Astrocyte (in vitro differentiated cells and primary cell): Measurements from ENCODE around the gene SENP1. TPM values are rescaled to one million over a fixed set of nuclear protein-coding genes. Genes with fewer than 3 reads are reported as not detected.

Source experiments
- DNase-seq: peaks from one replicate; pipeline ENCODE4 v3.0.0-alpha.2; 2010; ENCODE audit warnings: low read depth
- FAIRE-seq: peaks from 2 replicates; lab custom pipeline; 2011; peaks lifted over from hg19 to GRCh38; lab: Jason Lieb, UNC
- H2AFZ ChIP-seq: 2 replicates; pipeline ENCODE4 v1.6.0; 2012; ENCODE audit warnings: low read depth, low read length, inconsistent platforms
- H3K27ac ChIP-seq: 2 replicates; pipeline ENCODE4 v1.5.1; 2011; ENCODE audit warnings: low read depth, low read length, inconsistent platforms
- H3K27me3 ChIP-seq: 2 replicates; pipeline ENCODE4 v1.6.0; 2011; ENCODE audit warnings: low read length, inconsistent platforms; ENCODE audit not compliant: insufficient read depth
- H3K36me3 ChIP-seq: 2 replicates; pipeline ENCODE4 v1.5.1; 2011; ENCODE audit warnings: low read length, inconsistent platforms; ENCODE audit not compliant: insufficient read depth
- H3K4me1 ChIP-seq: 2 replicates; pipeline ENCODE4 v1.5.1; 2011; ENCODE audit warnings: low read length, inconsistent platforms; ENCODE audit not compliant: insufficient read depth
- H3K4me2 ChIP-seq: 2 replicates; pipeline ENCODE4 v1.6.0; 2012; ENCODE audit warnings: low read length, inconsistent platforms
- H3K4me3 ChIP-seq: 2 replicates; pipeline ENCODE4 v1.5.1; 2011; ENCODE audit warnings: low read depth, mild to moderate bottlenecking, low read length, inconsistent platforms; ENCODE audit not compliant: insufficient read depth
- H3K79me2 ChIP-seq: 2 replicates; pipeline ENCODE4 v1.6.0; 2012; ENCODE audit warnings: mild to moderate bottlenecking, low read length, inconsistent platforms; ENCODE audit not compliant: insufficient read depth
- H3K9ac ChIP-seq: 2 replicates; pipeline ENCODE4 v1.6.0; 2012; ENCODE audit warnings: mild to moderate bottlenecking, low read length, inconsistent platforms
- H3K9me3 ChIP-seq: 2 replicates; pipeline ENCODE4 v1.5.1; 2012; ENCODE audit warnings: low read depth, mild to moderate bottlenecking, low read length, inconsistent platforms; ENCODE audit not compliant: insufficient read depth
- H4K20me1 ChIP-seq: 2 replicates; pipeline ENCODE4 v1.6.0; 2012; ENCODE audit warnings: low read length, inconsistent platforms; ENCODE audit not compliant: insufficient read depth
- H3K27ac Mint-ChIP-seq: one replicate; pipeline ENCODE4 v1.8.0; 2021; ENCODE audit warnings: mild to moderate bottlenecking, mixed read lengths; ENCODE audit not compliant: unreplicated experiment
- H3K27me3 Mint-ChIP-seq: one replicate; pipeline ENCODE4 v1.8.0; 2021; ENCODE audit warnings: low read depth, mixed read lengths; ENCODE audit not compliant: unreplicated experiment
- H3K36me3 Mint-ChIP-seq: one replicate; pipeline ENCODE4 v1.8.0; 2021; ENCODE audit warnings: low read depth, mixed read lengths; ENCODE audit not compliant: unreplicated experiment
- H3K4me1 Mint-ChIP-seq: one replicate; pipeline ENCODE4 v1.8.0; 2021; ENCODE audit warnings: low read depth, mixed read lengths; ENCODE audit not compliant: unreplicated experiment
- H3K4me3 Mint-ChIP-seq: one replicate; pipeline ENCODE4 v1.8.0; 2021; ENCODE audit warnings: mild to moderate bottlenecking, moderate library complexity, mixed read lengths; ENCODE audit not compliant: unreplicated experiment
- H3K9me3 Mint-ChIP-seq: one replicate; pipeline ENCODE4 v1.8.0; 2021; ENCODE audit warnings: mild to moderate bottlenecking, mixed read lengths; ENCODE audit not compliant: unreplicated experiment
- EZH2 ChIP-seq: IDR thresholded peaks from 2 replicates; pipeline ENCODE4 v1.6.1; 2012; ENCODE audit warnings: mild to moderate bottlenecking, low read length, inconsistent platforms; ENCODE audit not compliant: insufficient read depth
- total RNA-seq: library from RNA; stranded (reverse); gene quantifications from 2 replicates; pipeline ENCODE4 v1.2.1, GENCODE V29; 2021
- TF ChIP-seq, protein P1 (sequence below): IDR thresholded peaks from 2 replicates; pipeline ENCODE4 v1.5.1; 2011; ENCODE audit warnings: low read depth, mild to moderate bottlenecking, inconsistent platforms, low read length, moderate library complexity; ENCODE audit not compliant: insufficient read depth

Gene SENP1
- total RNA-seq, 1 donor from 2014 or later, result 13.6 TPM

DNA sequence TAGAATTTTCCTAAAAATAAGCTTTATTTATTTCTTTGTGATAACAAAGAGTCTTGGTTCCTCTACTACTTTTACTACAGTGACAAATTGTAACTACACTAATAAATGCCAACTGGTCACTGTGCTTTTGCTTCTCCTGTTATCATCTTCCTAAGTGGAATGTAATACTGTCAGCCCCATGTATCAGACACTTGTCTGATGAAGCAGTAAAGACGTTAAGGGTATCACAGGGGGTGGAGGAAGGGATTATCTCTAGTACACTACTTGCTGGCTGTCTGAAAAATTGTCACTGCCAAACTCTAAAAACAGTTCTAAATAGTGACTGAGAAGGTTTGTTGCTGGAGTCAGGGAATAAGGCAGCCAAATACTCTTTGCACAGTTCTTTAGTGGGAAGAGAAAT is 40.1 kb upstream of the SENP1 start:
- Histone ChIP-seq H3K79me2 (no peaks in the 10 kb centered on the region), H3K9ac (no peak overlapping the region), H3K4me3 (no peak overlapping the region), H3K36me3 (peaks cover 51% of the 10 kb centered on the region), H4K20me1 (no peaks in the 10 kb centered on the region), H3K4me2 (no peak overlapping the region), H3K27ac (no peak overlapping the region), H3K4me1 (no peaks in the 10 kb centered on the region), H2AFZ (no peak overlapping the region), H3K27me3 (no peaks in the 10 kb centered on the region), H3K9me3 (no peaks in the 10 kb centered on the region)
- Mint-ChIP-seq H3K9me3 (no peaks in the 10 kb centered on the region), H3K36me3 (peaks cover 14% of the 10 kb centered on the region), H3K27ac (no peak overlapping the region), H3K27me3 (no peaks in the 10 kb centered on the region), H3K4me1 (no peaks in the 10 kb centered on the region), H3K4me3 (no peak overlapping the region)
- no peak for TF ChIP-seq EZH2
- TF ChIP-seq, protein P1, sequence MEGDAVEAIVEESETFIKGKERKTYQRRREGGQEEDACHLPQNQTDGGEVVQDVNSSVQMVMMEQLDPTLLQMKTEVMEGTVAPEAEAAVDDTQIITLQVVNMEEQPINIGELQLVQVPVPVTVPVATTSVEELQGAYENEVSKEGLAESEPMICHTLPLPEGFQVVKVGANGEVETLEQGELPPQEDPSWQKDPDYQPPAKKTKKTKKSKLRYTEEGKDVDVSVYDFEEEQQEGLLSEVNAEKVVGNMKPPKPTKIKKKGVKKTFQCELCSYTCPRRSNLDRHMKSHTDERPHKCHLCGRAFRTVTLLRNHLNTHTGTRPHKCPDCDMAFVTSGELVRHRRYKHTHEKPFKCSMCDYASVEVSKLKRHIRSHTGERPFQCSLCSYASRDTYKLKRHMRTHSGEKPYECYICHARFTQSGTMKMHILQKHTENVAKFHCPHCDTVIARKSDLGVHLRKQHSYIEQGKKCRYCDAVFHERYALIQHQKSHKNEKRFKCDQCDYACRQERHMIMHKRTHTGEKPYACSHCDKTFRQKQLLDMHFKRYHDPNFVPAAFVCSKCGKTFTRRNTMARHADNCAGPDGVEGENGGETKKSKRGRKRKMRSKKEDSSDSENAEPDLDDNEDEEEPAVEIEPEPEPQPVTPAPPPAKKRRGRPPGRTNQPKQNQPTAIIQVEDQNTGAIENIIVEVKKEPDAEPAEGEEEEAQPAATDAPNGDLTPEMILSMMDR, result no peak
- DNase-seq (no peak), FAIRE-seq (no peak)

DNA sequence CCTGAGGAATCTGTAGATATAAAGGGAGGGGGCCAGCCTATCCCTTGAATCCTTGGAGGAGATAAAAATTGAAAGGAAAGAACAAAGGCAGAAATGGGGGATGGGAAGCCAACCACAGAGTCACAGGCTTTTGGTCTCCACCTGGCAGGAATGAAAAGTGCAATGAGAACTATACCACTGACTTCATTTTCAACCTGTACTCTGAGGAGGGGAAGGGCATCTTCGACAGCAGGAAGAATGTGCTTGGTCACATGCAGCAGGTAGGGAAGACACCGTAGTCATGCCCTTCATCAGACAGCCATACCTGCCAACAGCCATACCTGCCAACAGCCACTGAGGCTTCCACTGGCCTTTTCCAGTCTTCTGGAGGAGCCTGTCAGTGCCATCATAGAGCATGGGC is 38.0 kb upstream of the SENP1 start:
- H3K79me2 ChIP-seq, result no peaks in the 10 kb centered on the region
- Mint-ChIP-seq H3K27me3 (no peaks in the 10 kb centered on the region), H3K36me3 (peaks cover 24% of the 10 kb centered on the region), H3K4me3 (no peak overlapping the region), H3K4me1 (no peaks in the 10 kb centered on the region), H3K9me3 (no peaks in the 10 kb centered on the region), H3K27ac (no peak overlapping the region)
- no peak overlapping the region for H3K4me3 ChIP-seq
- no peaks in the 10 kb centered on the region for H4K20me1 ChIP-seq
- no peak for TF ChIP-seq EZH2
- TF ChIP-seq, protein P1, result no peak
- FAIRE-seq (no peak), DNase-seq (no peak)
- no peak overlapping the region for H3K27ac ChIP-seq
- peaks cover 46% of the 10 kb centered on the region for H3K36me3 ChIP-seq
- no peak overlapping the region for H3K9ac ChIP-seq
- no peak overlapping the region for H2AFZ ChIP-seq
- no peaks in the 10 kb centered on the region for H3K4me1 ChIP-seq
- H3K4me2 ChIP-seq, result no peak overlapping the region
- H3K27me3 ChIP-seq, result no peaks in the 10 kb centered on the region
- no peaks in the 10 kb centered on the region for H3K9me3 ChIP-seq

DNA sequence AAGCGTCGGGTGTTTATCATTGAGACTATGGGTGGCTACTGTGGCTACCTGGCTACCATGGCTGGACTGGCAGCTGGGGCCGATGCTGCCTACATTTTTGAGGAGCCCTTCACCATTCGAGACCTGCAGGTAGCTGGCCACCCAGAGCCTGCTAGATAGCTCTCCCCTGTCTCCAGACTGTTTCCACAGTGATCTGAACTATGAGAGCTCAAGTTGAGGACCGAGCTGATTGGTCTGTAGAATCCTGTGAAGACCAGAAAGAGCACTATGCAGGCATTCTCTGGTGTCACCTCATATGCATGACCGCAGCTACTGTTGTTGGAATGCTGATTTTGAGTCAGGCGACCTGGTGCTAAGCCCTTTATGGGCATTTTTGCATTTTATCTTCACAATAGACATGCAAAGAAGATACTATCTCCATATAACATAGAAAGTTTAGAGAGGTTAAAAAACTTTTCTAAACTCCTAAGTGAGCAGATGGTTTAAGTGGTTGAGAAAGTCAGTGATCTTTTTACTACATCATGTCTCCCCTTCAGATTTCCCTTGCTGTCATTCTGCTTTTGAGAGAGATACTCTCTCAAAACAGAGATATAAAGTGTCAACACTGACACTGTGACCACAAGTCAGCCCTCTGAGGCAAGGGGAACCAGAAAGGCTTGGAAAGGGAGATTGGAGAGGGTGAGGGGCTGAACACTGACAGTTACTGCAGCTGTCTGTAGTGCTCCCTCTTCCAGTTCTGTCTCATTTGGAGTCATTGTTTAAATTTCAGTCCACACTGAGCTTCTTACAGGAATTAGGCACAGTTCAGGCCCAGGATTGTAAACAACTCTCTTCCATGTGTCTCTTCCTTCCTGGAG is 37.2 kb upstream of the SENP1 start:
- Mint-ChIP-seq H3K27me3 (no peaks in the 10 kb centered on the region), H3K4me1 (no peaks in the 10 kb centered on the region), H3K9me3 (no peaks in the 10 kb centered on the region), H3K36me3 (peaks cover 24% of the 10 kb centered on the region), H3K27ac (no peak overlapping the region), H3K4me3 (no peak overlapping the region)
- H3K79me2 ChIP-seq, result no peaks in the 10 kb centered on the region
- no peaks in the 10 kb centered on the region for H3K4me1 ChIP-seq
- DNase-seq, result no peak
- H3K4me2 ChIP-seq, result no peak overlapping the region
- H3K27ac ChIP-seq, result no peak overlapping the region
- no peaks in the 10 kb centered on the region for H4K20me1 ChIP-seq
- TF ChIP-seq, protein P1, result no peak
- TF ChIP-seq EZH2, result no peak
- FAIRE-seq, result no peak
- no peaks in the 10 kb centered on the region for H3K9me3 ChIP-seq
- no peak overlapping the region for H3K9ac ChIP-seq
- no peaks in the 10 kb centered on the region for H3K27me3 ChIP-seq
- H3K4me3 ChIP-seq, result no peak overlapping the region
- H2AFZ ChIP-seq, result no peak overlapping the region
- peaks cover 50% of the 10 kb centered on the region for H3K36me3 ChIP-seq
